GM12878 (cell line): Measurements from ENCODE around the gene C1GALT1. TPM values are rescaled to one million over a fixed set of nuclear protein-coding genes. Genes with fewer than 3 reads are reported as not detected.

ENCODE experiments used
- ASH2L ChIP-seq: fragments of 300-600, 200-600 bp; sonication (generic); IDR thresholded peaks from 2 replicates; pipeline ENCODE4 v1.6.1; 2017; ENCODE audit warnings: low read depth, mild to moderate bottlenecking, borderline replicate concordance
- BHLHE40 ChIP-seq, 2 experiments: fragments of 450-650 bp in 1 of 2; IDR thresholded peaks; 2 replicates each; pipeline ENCODE4 v1.6.1; 2011 to 2017; ENCODE audit warnings: low read depth in 2 of 2, borderline replicate concordance in 1 of 2, improper control_type of control experiment in 1 of 2, low read length in 1 of 2, mild to moderate bottlenecking in 1 of 2
- EED ChIP-seq: sonication (generic); IDR thresholded peaks from 2 replicates; pipeline ENCODE4 v1.6.1; 2016; ENCODE audit warnings: antibody characterized with exemption, low read depth
- ESRRA ChIP-seq: IDR thresholded peaks from 2 replicates; pipeline ENCODE4 v1.6.1; 2012; ENCODE audit warnings: mild to moderate bottlenecking, low read length, improper control_type of control experiment
- ETV6 ChIP-seq, 2 experiments: fragments of 450-650 bp in 1 of 2; IDR thresholded peaks in 1 of 2; conservative IDR thresholded peaks in 1 of 2; 2 replicates each; pipeline ENCODE4 v1.6.1; 2014; ENCODE audit warnings: antibody characterized with exemption in 1 of 2, borderline replicate concordance in 1 of 2, low read depth in 1 of 2, mild to moderate bottlenecking in 1 of 2, moderate library complexity in 1 of 2
- EZH2 ChIP-seq: IDR thresholded peaks from 2 replicates; pipeline ENCODE4 v1.6.1; 2012; ENCODE audit warnings: low read depth, mild to moderate bottlenecking, control low read depth, inconsistent platforms, low read length, borderline replicate concordance; ENCODE audit not compliant: control insufficient read depth
- HSF1 ChIP-seq: fragments of 150-350 bp; IDR thresholded peaks from 2 replicates; pipeline ENCODE4 v1.6.1; 2014; ENCODE audit warnings: mild to moderate bottlenecking, low read depth, low read length
- IKZF1 ChIP-seq: fragments of 450-650 bp; conservative IDR thresholded peaks from 2 replicates; pipeline ENCODE4 v1.6.1; 2017; ENCODE audit warnings: antibody characterized with exemption, mild to moderate bottlenecking
- IRF4 ChIP-seq: IDR thresholded peaks from 2 replicates; pipeline ENCODE4 v1.6.1; 2011; ENCODE audit warnings: low read depth, low read length
- IRF5 ChIP-seq: fragments of 450-650 bp; IDR thresholded peaks from 2 replicates; pipeline ENCODE4 v1.6.1; 2017; ENCODE audit warnings: borderline replicate concordance
- KDM1A ChIP-seq: fragments of 200-600 bp; sonication (generic); IDR thresholded peaks from 2 replicates; pipeline ENCODE4 v1.6.1; 2016; ENCODE audit warnings: borderline replicate concordance
- KLF5 ChIP-seq: fragments of 450-650 bp; IDR thresholded peaks from 2 replicates; pipeline ENCODE4 v1.6.1; 2014; ENCODE audit warnings: mild to moderate bottlenecking; ENCODE audit not compliant: partially characterized antibody
- MEF2A ChIP-seq: IDR thresholded peaks from 2 replicates; pipeline ENCODE4 v1.6.1; 2011; ENCODE audit warnings: low read depth, mild to moderate bottlenecking, low read length, moderate library complexity; ENCODE audit not compliant: insufficient read depth
- MTA2 ChIP-seq: fragments of 450-650 bp; IDR thresholded peaks from 2 replicates; pipeline ENCODE4 v1.6.1; 2016; ENCODE audit warnings: low read depth, mild to moderate bottlenecking, moderate library complexity
- NFXL1 ChIP-seq: fragments of 450-650 bp; IDR thresholded peaks from 2 replicates; pipeline ENCODE4 v1.6.1; 2017; ENCODE audit warnings: antibody characterized with exemption, mild to moderate bottlenecking, borderline replicate concordance
- NR2F1 ChIP-seq: fragments of 450-650 bp; conservative IDR thresholded peaks from 2 replicates; pipeline ENCODE4 v1.6.1; 2017; ENCODE audit warnings: mild to moderate bottlenecking
- PAX8 ChIP-seq: fragments of 450-650 bp; IDR thresholded peaks from 2 replicates; pipeline ENCODE4 v1.6.1; 2017; ENCODE audit warnings: mild to moderate bottlenecking, moderate library complexity
- POLR2A ChIP-seq: IDR thresholded peaks from 2 replicates; pipeline ENCODE4 v1.6.1; 2011; ENCODE audit warnings: low read depth, mild to moderate bottlenecking, low read length
- RAD51 ChIP-seq: fragments of 450-650 bp; IDR thresholded peaks from 2 replicates; pipeline ENCODE4 v1.6.1; 2016; ENCODE audit warnings: moderate library complexity, mild to moderate bottlenecking, inconsistent platforms
- RBBP5 ChIP-seq: fragments of 200-600 bp; sonication (generic); conservative IDR thresholded peaks from 2 replicates; pipeline ENCODE4 v1.6.1; 2016
- SMC3 ChIP-seq: IDR thresholded peaks from 2 replicates; pipeline ENCODE4 v1.6.1; 2011; ENCODE audit warnings: low read length, improper control_type of control experiment, borderline replicate concordance
- SPI1 ChIP-seq: IDR thresholded peaks from 2 replicates; pipeline ENCODE4 v1.6.1; 2011; ENCODE audit warnings: low read depth, mild to moderate bottlenecking, low read length, moderate library complexity, borderline replicate concordance; ENCODE audit not compliant: insufficient read depth
- SREBF1 ChIP-seq: IDR thresholded peaks from 2 replicates; pipeline ENCODE4 v1.6.1; 2012; ENCODE audit warnings: mild to moderate bottlenecking, low read length
- TBL1XR1 ChIP-seq: IDR thresholded peaks from 2 replicates; pipeline ENCODE4 v1.6.1; 2012; ENCODE audit warnings: low read depth, low read length, improper control_type of control experiment
- TCF12 ChIP-seq: IDR thresholded peaks from 2 replicates; pipeline ENCODE4 v1.6.1; 2011; ENCODE audit warnings: low read depth, mild to moderate bottlenecking, low read length
- WRNIP1 ChIP-seq: IDR thresholded peaks from 2 replicates; pipeline ENCODE4 v1.6.1; 2011; ENCODE audit warnings: low read depth, low read length, improper control_type of control experiment, borderline replicate concordance
- ZNF207 ChIP-seq: fragments of 450-650 bp; IDR thresholded peaks from 2 replicates; pipeline ENCODE4 v1.6.1; 2014; ENCODE audit warnings: antibody characterized with exemption, mild to moderate bottlenecking, borderline replicate concordance
- polyA plus RNA-seq, 11 experiments: library from polyadenylated mRNA; depleted of rRNA in 4 of 11; unstranded in 6 of 11; stranded (reverse) in 5 of 11; fragments of >200 nt; fragmentation: Nextera tagmentation in 4 of 11; fragmentation: Illumina TruSeq in 1 of 11; extraction: Ambion mirVana in 4 of 11; extraction: Trizol in 1 of 11; gene quantifications; 1 replicate in 1 of 11; 2 replicates in 10 of 11; pipeline versions ENCODE4 v1.2.1 to v1.2.3, GENCODE V29; 2011 to 2016; ENCODE audit warnings: inconsistent platforms in 2 of 11, missing spikeins in 2 of 11, low read depth in 1 of 11
- total RNA-seq, 4 experiments: library from RNA; depleted of rRNA in 3 of 4; stranded (reverse); fragments of >200 nt in 3 of 4; fragmentation: Illumina TruSeq in 1 of 4; extraction: Trizol in 1 of 4; gene quantifications; 2 replicates each; pipeline versions ENCODE4 v1.2.1 to v1.2.3, GENCODE V29; 2013 to 2021
- TF ChIP-seq, protein P1 (sequence below): IDR thresholded peaks from 2 replicates; pipeline ENCODE4 v1.6.1; 2012; ENCODE audit warnings: low read depth, low read length, improper control_type of control experiment

Gene C1GALT1
- total and polyA plus RNA-seq, 10 of the 15 experiments (the other 5 are each of a cell fraction or from before 2014, with no cell fraction given), result 1.6 to 25.0 (median 8.5) TPM

DNA sequence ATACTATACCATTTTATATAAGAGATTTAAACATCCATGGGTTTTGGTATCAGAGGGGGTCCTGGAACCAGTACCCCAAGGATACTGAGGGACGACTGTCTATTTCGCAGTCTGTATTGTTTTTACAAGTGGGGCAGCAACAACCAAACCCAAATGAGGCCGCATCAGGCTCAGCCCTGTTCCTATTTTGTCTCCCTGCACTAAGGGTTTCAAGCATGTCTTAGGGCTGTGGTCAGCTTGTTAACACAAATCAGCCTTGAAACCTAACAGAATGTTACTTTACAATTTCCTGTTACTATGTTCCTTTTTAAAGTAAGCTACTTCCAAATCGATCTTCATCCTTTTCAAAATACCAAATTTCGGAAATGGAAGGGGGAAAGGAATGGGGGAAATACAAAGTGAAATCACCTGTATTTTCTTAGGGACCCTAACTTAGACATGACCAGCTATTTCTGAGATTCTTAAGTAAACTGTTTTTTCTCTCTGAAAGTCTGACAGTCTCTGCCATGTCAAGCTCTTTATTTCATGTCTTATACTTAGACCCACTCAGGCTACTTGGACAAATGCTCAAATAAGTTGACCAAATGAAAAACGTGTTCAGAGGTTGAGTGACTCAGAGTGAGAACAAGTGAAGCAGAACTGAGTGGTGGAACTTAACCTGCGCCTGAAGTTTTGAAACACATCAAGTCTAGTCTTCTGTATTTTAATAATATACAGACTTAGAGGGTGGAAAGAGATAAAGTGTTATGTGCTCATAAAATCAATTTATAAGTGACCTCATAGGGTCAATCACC is 75.8 kb downstream of the C1GALT1 start (continued):
- TF ChIP-seq IRF5, result no peak
- TF ChIP-seq, protein P1, sequence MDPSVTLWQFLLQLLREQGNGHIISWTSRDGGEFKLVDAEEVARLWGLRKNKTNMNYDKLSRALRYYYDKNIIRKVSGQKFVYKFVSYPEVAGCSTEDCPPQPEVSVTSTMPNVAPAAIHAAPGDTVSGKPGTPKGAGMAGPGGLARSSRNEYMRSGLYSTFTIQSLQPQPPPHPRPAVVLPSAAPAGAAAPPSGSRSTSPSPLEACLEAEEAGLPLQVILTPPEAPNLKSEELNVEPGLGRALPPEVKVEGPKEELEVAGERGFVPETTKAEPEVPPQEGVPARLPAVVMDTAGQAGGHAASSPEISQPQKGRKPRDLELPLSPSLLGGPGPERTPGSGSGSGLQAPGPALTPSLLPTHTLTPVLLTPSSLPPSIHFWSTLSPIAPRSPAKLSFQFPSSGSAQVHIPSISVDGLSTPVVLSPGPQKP, result no peak
- no peak for TF ChIP-seq ZNF207
- TF ChIP-seq RAD51, result no peak
- no peak for TF ChIP-seq NFXL1
- no peak for TF ChIP-seq KDM1A
- 0 out of 2 replicates have a peak, but pooled peaks have one; percentile 21 for TF ChIP-seq EED
- no peak for TF ChIP-seq KLF5
- 0 out of 2 replicates have a peak, but pooled peaks have one; percentile 26 for TF ChIP-seq TCF12
- peak; percentile 29; the same call in 1 of the 2 replicates for TF ChIP-seq SPI1
- no peak for TF ChIP-seq WRNIP1
- TF ChIP-seq MEF2A, result 0 out of 2 replicates have a peak, but pooled peaks have one; percentile 33
- TF ChIP-seq SREBF1, result peak; percentile 78
- TF ChIP-seq BHLHE40 (IDR thresholded peaks at IDR 0.05; ENCODE audit: borderline replicate concordance in 1 of 2, low read depth in 2 of 2, low read length in 1 of 2), result peak; percentile 96 to 98
- no peak for TF ChIP-seq TBL1XR1
- TF ChIP-seq ETV6 (conservative IDR thresholded peaks at IDR 0.05 in 1 of 2, IDR thresholded peaks at IDR 0.05 in 1 of 2; ENCODE audit: borderline replicate concordance in 1 of 2, low read depth in 1 of 2), result peak in 1 of 2 experiments; percentile 84; a peak in 1 of 4 replicates
- 0 out of 2 replicates have a peak, but pooled peaks have one; percentile 6 for TF ChIP-seq IKZF1
- TF ChIP-seq EZH2, result no peak
- TF ChIP-seq POLR2A, result no peak
- peak; percentile 92 for TF ChIP-seq IRF4
- TF ChIP-seq ASH2L, result no peak
- TF ChIP-seq ESRRA, result no peak
- TF ChIP-seq SMC3, result no peak
- 0 out of 2 replicates have a peak, but pooled peaks have one; percentile 42 for TF ChIP-seq PAX8
- no peak for TF ChIP-seq RBBP5
- no peak for TF ChIP-seq HSF1
- peak; percentile 64; the same call in 1 of the 2 replicates for TF ChIP-seq MTA2
- peak; percentile 70 for TF ChIP-seq NR2F1
